Karpas-422 (cell line): ENCODE measurements around the gene USP54. TPM values are rescaled to one million over a fixed set of nuclear protein-coding genes. Genes with fewer than 3 reads are reported as not detected.
A peak's percentile ranks its signal among the peaks of the same experiment; 100 is the strongest.

Experiments used
- DNase-seq: peaks from one replicate; pipeline ENCODE4 v3.0.0-alpha.2; 2015
- H2AFZ ChIP-seq: fragments of 200-600 bp; sonication (generic); 2 replicates; pipeline ENCODE4 v1.6.1; 2014; ENCODE audit warnings: antibody characterized with exemption, low read length, mixed read lengths
- H3K27ac ChIP-seq: fragments of 200-600 bp; sonication (generic); 2 replicates; pipeline ENCODE4 v1.5.1; 2014; ENCODE audit warnings: mild to moderate bottlenecking, low read length, moderate library complexity
- H3K27me3 ChIP-seq: fragments of 200-600 bp; sonication (generic); 2 replicates; pipeline ENCODE4 v1.6.1; 2014; ENCODE audit warnings: low read length, mixed read lengths
- H3K36me3 ChIP-seq: fragments of 200-600 bp; sonication (generic); 2 replicates; pipeline ENCODE4 v1.6.1; 2014; ENCODE audit warnings: low read length, mixed read lengths; ENCODE audit not compliant: insufficient read depth
- H3K4me1 ChIP-seq: fragments of 200-600 bp; sonication (generic); 2 replicates; pipeline ENCODE4 v1.6.1; 2014; ENCODE audit warnings: mild to moderate bottlenecking, low read length, mixed read lengths
- H3K4me2 ChIP-seq: fragments of 200-600 bp; sonication (generic); 2 replicates; pipeline ENCODE4 v1.6.1; 2014; ENCODE audit warnings: low read length, low read depth, mild to moderate bottlenecking; ENCODE audit not compliant: poor library complexity, severe bottlenecking
- H3K4me3 ChIP-seq: fragments of 200-600 bp; sonication (generic); 2 replicates; pipeline ENCODE4 v1.5.1; 2014; ENCODE audit warnings: mild to moderate bottlenecking, antibody characterized with exemption, low read length, mixed read lengths
- H3K79me2 ChIP-seq: fragments of 200-600 bp; sonication (generic); 2 replicates; pipeline ENCODE4 v1.6.1; 2014; ENCODE audit warnings: mild to moderate bottlenecking, low read length, mixed read lengths
- H3K9ac ChIP-seq: fragments of 200-600 bp; sonication (generic); 2 replicates; pipeline ENCODE4 v1.6.0; 2014; ENCODE audit warnings: low read length
- H3K9me2 ChIP-seq: fragments of 200-600 bp; sonication (generic), shearing (Covaris generic); replicated peaks from 2 replicates; pipeline ENCODE4 v1.6.0; 2014; ENCODE audit warnings: mild to moderate bottlenecking, low read length, moderate library complexity; ENCODE audit not compliant: insufficient read depth
- H3K9me3 ChIP-seq: fragments of 300-700, 200-600 bp; sonication (generic); 2 replicates; pipeline ENCODE4 v1.6.1; 2014; ENCODE audit warnings: low read length, mixed read lengths
- H4K20me1 ChIP-seq: fragments of 200-600 bp; sonication (generic); 2 replicates; pipeline ENCODE4 v1.6.1; 2014; ENCODE audit warnings: mild to moderate bottlenecking, antibody characterized with exemption, low read length, low read depth; ENCODE audit not compliant: insufficient read depth
- total RNA-seq: library from RNA; depleted of rRNA; stranded (reverse); fragments of >200 nt; shearing (Covaris generic); gene quantifications from 2 replicates; pipeline ENCODE4 v1.2.3, GENCODE V29; 2014; ENCODE audit warnings: low replicate concordance

USP54 gene
- total RNA-seq, 1 experiment from 2014 or later, result 10.7 TPM

DNA sequence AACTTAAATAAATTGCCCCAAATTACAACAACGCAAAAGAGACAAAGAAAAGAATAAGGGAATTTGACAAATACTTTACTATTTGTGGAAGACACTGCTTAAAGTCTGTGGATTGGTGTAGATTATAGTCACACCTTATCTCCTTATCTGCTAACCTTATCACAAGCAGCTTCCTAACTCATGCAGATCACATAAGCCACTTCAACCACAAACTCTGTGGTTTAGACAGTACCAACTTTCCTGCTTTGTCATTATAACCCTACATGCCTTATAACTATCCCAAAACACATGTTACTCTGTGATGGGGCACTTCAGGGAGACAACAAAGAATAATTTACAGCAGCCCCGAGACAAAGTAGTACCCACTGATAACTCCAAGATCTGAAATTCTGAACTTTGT is 53.9 kb downstream of the USP54 start:
- H3K4me1 ChIP-seq, result no peaks in the 10 kb centered on the region
- H3K9me2 ChIP-seq, result no peaks in the 10 kb centered on the region
- no peaks in the 10 kb centered on the region for H3K79me2 ChIP-seq
- H3K4me3 ChIP-seq, result no peak overlapping the region
- no peak overlapping the region for H3K27ac ChIP-seq
- DNase-seq, result no peak
- H3K9me3 ChIP-seq, result no peaks in the 10 kb centered on the region
- H3K9ac ChIP-seq, result no peak overlapping the region
- H3K27me3 ChIP-seq, result no peaks in the 10 kb centered on the region
- H3K4me2 ChIP-seq, result no peak overlapping the region
- no peaks in the 10 kb centered on the region for H4K20me1 ChIP-seq
- no peaks in the 10 kb centered on the region for H3K36me3 ChIP-seq
- no peak overlapping the region for H2AFZ ChIP-seq

DNA sequence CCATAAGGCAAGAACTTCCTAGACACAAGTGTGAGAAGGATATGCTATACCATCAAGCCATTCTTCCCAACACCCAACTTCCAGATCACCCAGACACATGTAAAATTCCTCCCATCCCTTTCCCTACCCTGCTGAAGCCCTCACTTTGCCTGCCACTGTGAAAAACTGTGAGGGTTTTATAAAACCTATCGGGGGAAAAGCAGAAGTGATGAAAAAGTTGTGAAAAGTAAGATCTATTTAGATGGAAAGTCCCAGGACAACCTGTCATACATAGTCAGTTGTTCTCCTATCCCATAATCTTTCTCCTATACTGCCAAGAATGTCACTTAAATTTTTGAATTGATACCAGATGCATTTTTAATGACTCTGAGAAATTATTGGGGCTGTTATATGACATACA is 56.3 kb downstream of the USP54 start:
- H4K20me1 ChIP-seq, result no peaks in the 10 kb centered on the region
- H3K79me2 ChIP-seq, result no peaks in the 10 kb centered on the region
- no peaks in the 10 kb centered on the region for H3K9me2 ChIP-seq
- H3K9ac ChIP-seq, result no peak overlapping the region
- no peaks in the 10 kb centered on the region for H3K36me3 ChIP-seq
- H3K4me3 ChIP-seq, result no peak overlapping the region
- no peak overlapping the region for H2AFZ ChIP-seq
- no peaks in the 10 kb centered on the region for H3K4me1 ChIP-seq
- H3K9me3 ChIP-seq, result no peaks in the 10 kb centered on the region
- no peak overlapping the region for H3K27ac ChIP-seq
- DNase-seq, result no peak
- H3K4me2 ChIP-seq, result no peak overlapping the region
- H3K27me3 ChIP-seq, result no peaks in the 10 kb centered on the region

DNA sequence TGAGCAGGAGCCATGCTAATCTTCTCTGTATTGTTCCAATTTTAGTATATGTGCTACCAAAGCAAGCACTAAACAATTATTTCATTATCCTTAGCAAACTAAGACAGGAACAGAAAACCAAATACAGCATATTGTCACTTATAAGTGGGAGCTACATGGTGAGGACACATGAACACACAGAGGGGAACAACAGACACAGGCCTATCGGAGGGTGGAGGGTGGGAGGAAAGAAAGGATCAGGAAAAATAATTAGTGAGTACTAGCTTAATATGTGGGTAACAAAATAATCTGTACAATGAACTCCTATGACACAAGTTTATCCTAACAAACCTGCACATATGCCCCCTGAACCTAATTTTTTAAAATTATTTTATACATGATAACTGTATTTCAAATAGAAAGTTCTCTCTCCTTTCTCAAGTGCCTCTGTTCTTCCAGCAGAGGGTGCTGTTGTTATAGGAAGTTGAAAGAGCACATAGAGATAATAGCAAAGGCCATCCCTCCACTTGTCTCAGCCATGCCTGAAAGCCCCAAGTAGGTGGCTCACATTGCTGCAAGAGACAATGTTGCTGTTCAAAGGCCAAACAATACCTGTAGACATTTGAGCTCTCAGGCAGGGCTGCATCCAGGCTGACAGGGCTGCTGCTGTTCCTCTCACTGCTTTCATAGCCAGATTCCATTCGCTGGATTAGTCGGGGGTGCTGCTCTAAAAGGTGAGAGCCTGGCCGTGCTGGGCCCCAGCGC is 61.9 kb downstream of the USP54 start:
- no peaks in the 10 kb centered on the region for H3K9me3 ChIP-seq
- no peak overlapping the region for H3K4me3 ChIP-seq
- H4K20me1 ChIP-seq, result no peaks in the 10 kb centered on the region
- DNase-seq, result peak; percentile 94
- H3K4me1 ChIP-seq, result no peaks in the 10 kb centered on the region
- H3K4me2 ChIP-seq, result no peak overlapping the region
- no peak overlapping the region for H2AFZ ChIP-seq
- H3K27me3 ChIP-seq, result no peaks in the 10 kb centered on the region
- H3K9me2 ChIP-seq, result no peaks in the 10 kb centered on the region
- H3K27ac ChIP-seq, result no peak overlapping the region
- H3K36me3 ChIP-seq, result no peaks in the 10 kb centered on the region
- H3K79me2 ChIP-seq, result no peaks in the 10 kb centered on the region
- no peak overlapping the region for H3K9ac ChIP-seq

DNA sequence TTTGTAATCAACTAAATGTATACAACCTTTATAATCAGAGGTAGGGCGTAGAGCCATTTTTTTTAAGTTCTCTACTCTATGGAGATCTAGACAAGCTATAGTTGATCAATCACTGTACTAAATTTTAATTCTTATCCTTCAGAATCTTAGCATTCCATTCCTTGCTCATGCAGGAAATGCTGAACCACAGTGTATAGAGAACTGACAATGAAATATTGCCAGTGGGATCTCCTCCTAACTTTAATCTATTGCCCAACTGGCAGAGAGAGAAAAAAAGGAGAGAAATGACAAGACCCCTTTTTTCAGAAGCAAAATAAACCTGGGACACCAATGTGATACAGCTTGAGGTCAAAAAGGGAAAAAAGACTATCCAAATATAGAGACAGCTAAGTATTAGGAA is 68.9 kb downstream of the USP54 start:
- Histone ChIP-seq H2AFZ (no peak overlapping the region), H3K9me2 (no peaks in the 10 kb centered on the region), H3K9me3 (no peaks in the 10 kb centered on the region), H3K27me3 (no peaks in the 10 kb centered on the region), H3K4me3 (no peak overlapping the region), H3K4me2 (no peak overlapping the region), H3K27ac (no peak overlapping the region), H3K79me2 (no peaks in the 10 kb centered on the region), H4K20me1 (no peaks in the 10 kb centered on the region), H3K9ac (no peak overlapping the region), H3K4me1 (no peaks in the 10 kb centered on the region), H3K36me3 (no peaks in the 10 kb centered on the region)
- DNase-seq, result no peak

DNA sequence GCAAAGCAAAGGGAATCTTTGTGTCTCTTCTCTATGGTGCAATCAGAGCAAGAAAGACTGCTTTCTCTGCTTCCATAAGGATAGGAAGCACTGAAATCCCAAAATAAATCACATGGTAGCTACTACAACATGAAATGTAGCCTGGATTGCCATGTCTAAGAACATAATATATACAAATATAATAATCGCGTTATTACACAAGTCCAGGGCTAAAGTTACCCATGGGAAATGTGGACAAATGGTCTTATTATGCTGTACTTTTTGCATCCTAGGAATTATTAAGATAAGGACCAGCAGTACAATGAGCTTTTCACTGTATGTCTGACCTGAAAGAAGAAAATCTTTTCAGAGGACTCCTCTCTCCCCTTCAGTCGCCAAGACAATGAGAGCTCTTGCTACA is 71.8 kb downstream of the USP54 start:
- H3K4me3 ChIP-seq, result no peak overlapping the region
- H3K4me1 ChIP-seq, result no peaks in the 10 kb centered on the region
- no peaks in the 10 kb centered on the region for H3K27me3 ChIP-seq
- H2AFZ ChIP-seq, result no peak overlapping the region
- DNase-seq, result no peak
- no peak overlapping the region for H3K4me2 ChIP-seq
- no peaks in the 10 kb centered on the region for H3K9me3 ChIP-seq
- no peaks in the 10 kb centered on the region for H4K20me1 ChIP-seq
- no peaks in the 10 kb centered on the region for H3K79me2 ChIP-seq
- no peaks in the 10 kb centered on the region for H3K36me3 ChIP-seq
- no peaks in the 10 kb centered on the region for H3K9me2 ChIP-seq
- H3K27ac ChIP-seq, result no peak overlapping the region
- H3K9ac ChIP-seq, result no peak overlapping the region

DNA sequence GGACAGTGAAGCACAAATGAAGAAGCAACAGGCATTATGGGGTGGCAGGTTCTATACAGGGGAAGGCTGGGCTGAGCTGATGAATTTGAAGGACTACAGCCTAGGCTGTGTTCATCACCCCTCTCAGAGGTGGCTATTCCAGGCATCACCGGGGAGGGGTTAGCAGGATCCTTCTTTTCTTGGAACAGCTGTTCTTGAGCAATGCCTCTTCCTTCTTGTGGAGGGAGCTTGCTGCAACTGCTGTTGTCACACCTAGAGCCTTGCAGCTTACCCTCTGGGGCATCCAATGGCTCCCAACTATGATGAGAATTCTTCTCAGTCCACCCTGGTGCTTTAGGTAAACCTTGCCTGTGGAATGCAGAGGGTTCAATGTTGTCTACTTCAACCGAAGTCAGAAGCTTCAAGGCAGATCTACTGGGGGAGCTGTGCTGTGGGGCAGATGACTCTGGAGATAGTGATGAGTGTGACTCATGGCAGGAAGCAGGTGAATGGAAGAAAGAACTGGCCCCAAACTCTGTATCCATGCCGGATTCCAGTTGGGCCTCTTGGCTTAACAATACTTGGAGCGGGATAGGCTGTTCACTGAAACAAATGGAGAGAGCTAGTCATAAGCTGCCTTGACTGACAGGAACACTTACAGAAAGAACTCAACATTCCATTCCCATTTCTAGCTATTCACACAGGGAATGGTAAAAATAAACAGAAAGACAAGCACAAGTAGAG is 73.8 kb downstream of the USP54 start:
- Histone ChIP-seq H3K9ac (no peak overlapping the region), H2AFZ (no peak overlapping the region), H3K4me2 (no peak overlapping the region), H3K9me3 (no peaks in the 10 kb centered on the region), H4K20me1 (no peaks in the 10 kb centered on the region), H3K4me3 (no peak overlapping the region), H3K4me1 (no peaks in the 10 kb centered on the region), H3K36me3 (no peaks in the 10 kb centered on the region), H3K9me2 (no peaks in the 10 kb centered on the region), H3K79me2 (no peaks in the 10 kb centered on the region), H3K27me3 (no peaks in the 10 kb centered on the region), H3K27ac (no peak overlapping the region)
- DNase-seq, result no peak

DNA sequence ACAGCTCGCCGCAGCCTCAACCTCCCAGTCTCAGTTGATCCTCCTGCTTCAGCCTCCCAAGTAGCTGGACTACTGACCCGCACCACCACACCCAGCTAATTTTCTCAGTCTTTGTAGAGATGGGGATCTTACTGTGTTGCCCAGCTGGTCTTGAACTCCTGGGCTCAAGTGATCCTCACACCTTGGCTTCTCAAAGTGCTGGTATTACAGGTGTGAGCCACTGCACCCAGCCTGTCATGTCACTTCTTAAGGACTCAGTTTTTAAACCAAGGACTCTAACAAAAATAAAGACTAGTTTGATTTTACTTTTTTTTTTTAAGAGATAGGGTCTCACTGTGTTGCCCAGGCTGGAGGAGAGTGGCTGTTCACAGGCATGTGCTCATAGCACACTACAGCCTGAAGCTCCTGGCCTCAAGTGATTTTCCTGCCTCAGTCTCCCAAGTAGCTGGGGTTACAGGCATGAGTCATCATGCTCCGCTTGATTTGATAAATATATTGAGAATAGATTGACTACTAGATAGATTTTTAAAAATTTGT is 78.9 kb downstream of the USP54 start:
- H3K9me3 ChIP-seq, result no peaks in the 10 kb centered on the region
- H3K36me3 ChIP-seq, result no peaks in the 10 kb centered on the region
- H3K9ac ChIP-seq, result no peak overlapping the region
- H3K4me3 ChIP-seq, result no peak overlapping the region
- no peaks in the 10 kb centered on the region for H3K27me3 ChIP-seq
- H3K79me2 ChIP-seq, result no peaks in the 10 kb centered on the region
- H2AFZ ChIP-seq, result no peak overlapping the region
- no peaks in the 10 kb centered on the region for H4K20me1 ChIP-seq
- no peaks in the 10 kb centered on the region for H3K4me1 ChIP-seq
- H3K4me2 ChIP-seq, result no peak overlapping the region
- no peaks in the 10 kb centered on the region for H3K9me2 ChIP-seq
- no peak for DNase-seq
- H3K27ac ChIP-seq, result no peak overlapping the region

DNA sequence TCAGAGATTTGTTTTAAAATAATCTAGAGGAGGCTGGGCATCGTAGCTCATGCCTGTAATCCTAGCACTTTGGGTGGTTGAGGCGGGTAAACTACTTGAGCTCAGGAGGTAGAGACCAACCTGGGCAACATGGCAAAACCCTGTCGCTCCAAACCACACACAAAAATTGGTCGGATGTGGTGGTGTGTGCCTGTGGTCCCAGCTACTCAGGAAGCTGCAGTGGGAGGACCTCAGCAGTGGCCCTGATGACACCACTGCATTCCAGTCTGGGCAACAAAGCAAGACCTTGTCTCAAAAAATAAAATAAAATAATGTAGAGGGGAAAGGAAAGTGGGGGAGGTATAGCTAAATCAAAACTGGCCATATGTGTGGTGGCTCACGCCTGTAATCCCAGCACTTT is 81.4 kb downstream of the USP54 start:
- DNase-seq, result no peak

More for the DNA sequence above, 81.4 kb downstream of the USP54 start:
- no peaks in the 10 kb centered on the region for H3K4me1 ChIP-seq
- no peak overlapping the region for H3K4me2 ChIP-seq
- H4K20me1 ChIP-seq, result no peaks in the 10 kb centered on the region
- no peaks in the 10 kb centered on the region for H3K9me2 ChIP-seq
- H3K9ac ChIP-seq, result no peak overlapping the region
- no peaks in the 10 kb centered on the region for H3K9me3 ChIP-seq
- no peaks in the 10 kb centered on the region for H3K36me3 ChIP-seq
- H3K4me3 ChIP-seq, result no peak overlapping the region
- H3K79me2 ChIP-seq, result no peaks in the 10 kb centered on the region
- H3K27me3 ChIP-seq, result no peaks in the 10 kb centered on the region
- H2AFZ ChIP-seq, result no peak overlapping the region
- no peak overlapping the region for H3K27ac ChIP-seq
